B cell (primary cell): ENCODE measurements around the gene OR51S1.
"Not testable (repeated sequence)": the region's sequence is repeated elsewhere in the genome, so short reads cannot be mapped to it uniquely, and the experiment has no call there.

Source experiments
- CTCF ChIP-seq: fragments of 200-600 bp; IDR thresholded peaks from one replicate; pipeline ENCODE4 v1.8.0; 2022; ENCODE audit warnings: antibody characterized with exemption, mild to moderate bottlenecking
- EZH2 ChIP-seq: IDR thresholded peaks from 2 replicates; pipeline ENCODE4 v1.6.1; 2012; ENCODE audit warnings: borderline replicate concordance, low read depth, mild to moderate bottlenecking, moderate library complexity, low read length; ENCODE audit not compliant: insufficient read depth, poor library complexity, severe bottlenecking

- TF ChIP-seq CTCF, EZH2: not testable (repeated sequence)
Observed at GRCh38 chr11:4801316-4801715, 47.7 kb downstream of the OR51S1 start.
